CD14-positive monocyte (primary cell): ENCODE measurements around the gene SPTLC2. TPM values are rescaled to one million over a fixed set of nuclear protein-coding genes. Genes with fewer than 3 reads are reported as not detected.

ENCODE experiments used
- DNase-seq, 3 donors: peaks; one replicate each; pipeline ENCODE4 v3.0.0-alpha.2; 2011 to 2022
- H2AFZ ChIP-seq: 2 replicates; pipeline ENCODE4 v1.6.0; 2012; ENCODE audit warnings: mild to moderate bottlenecking, low read depth, low read length, inconsistent platforms; ENCODE audit not compliant: insufficient read depth, poor library complexity, severe bottlenecking
- H3K27ac ChIP-seq, 2 donors: 1 replicate in 1 of 2; 2 replicates in 1 of 2; pipeline ENCODE4 v1.5.1; 2012 to 2013; ENCODE audit warnings: low read length in 2 of 2, control low read depth in 1 of 2, inconsistent platforms in 1 of 2, low read depth in 1 of 2, mild to moderate bottlenecking in 1 of 2
- H3K27me3 ChIP-seq, 2 donors: one replicate each; pipeline versions ENCODE4 v1.6.0 to v1.6.1; 2011 to 2013; ENCODE audit warnings: low read length in 2 of 2; ENCODE audit not compliant: control insufficient read depth in 2 of 2, insufficient read depth in 2 of 2
- H3K36me3 ChIP-seq, 2 donors: replicated peaks in 1 of 2; 1 replicate in 1 of 2; 2 replicates in 1 of 2; pipeline versions ENCODE4 v1.5.1 to v1.6.1; 2012 to 2013; ENCODE audit warnings: low read length in 2 of 2, control low read depth in 1 of 2, inconsistent platforms in 1 of 2, mild to moderate bottlenecking in 1 of 2; ENCODE audit not compliant: insufficient read depth in 2 of 2, control insufficient read depth in 1 of 2
- H3K4me1 ChIP-seq, 2 donors: 1 replicate in 1 of 2; 2 replicates in 1 of 2; pipeline versions ENCODE4 v1.5.1 to v1.6.1; 2012 to 2013; ENCODE audit warnings: low read length in 2 of 2, control low read depth in 1 of 2, inconsistent platforms in 1 of 2, mild to moderate bottlenecking in 1 of 2, moderate library complexity in 1 of 2; ENCODE audit not compliant: insufficient read depth in 2 of 2, control insufficient read depth in 1 of 2
- H3K4me2 ChIP-seq: replicated peaks from 2 replicates; pipeline ENCODE3; 2012; ENCODE audit warnings: low read length, moderate library complexity, mild to moderate bottlenecking; ENCODE audit not compliant: poor library complexity, severe bottlenecking; ENCODE audit errors: extremely low read depth
- H3K4me3 ChIP-seq, 3 experiments: fragments of 200-600 bp in 1 of 3; sonication (generic) in 1 of 3; replicated peaks in 1 of 3; 1 replicate in 2 of 3; 2 replicates in 1 of 3; pipeline ENCODE4 v1.5.1; 2011 to 2013; ENCODE audit warnings: low read length in 3 of 3, mild to moderate bottlenecking in 3 of 3, control low read depth in 2 of 3, low read depth in 2 of 3, inconsistent platforms in 1 of 3, moderate library complexity in 1 of 3
- H3K79me2 ChIP-seq: 2 replicates; pipeline ENCODE4 v1.6.0; 2012; ENCODE audit warnings: mild to moderate bottlenecking, control low read depth, inconsistent platforms, low read length, moderate library complexity; ENCODE audit not compliant: insufficient read depth
- H3K9ac ChIP-seq: 2 replicates; pipeline ENCODE4 v1.6.0; 2017; ENCODE audit warnings: low read length, mild to moderate bottlenecking; ENCODE audit not compliant: insufficient read depth, poor library complexity, severe bottlenecking
- H3K9me3 ChIP-seq, 2 donors: replicated peaks in 1 of 2; 1 replicate in 1 of 2; 2 replicates in 1 of 2; pipeline versions ENCODE4 v1.5.1 to v1.6.1; 2012 to 2013; ENCODE audit warnings: low read length in 2 of 2, control low read depth in 1 of 2; ENCODE audit not compliant: control insufficient read depth in 1 of 2, insufficient read depth in 1 of 2
- H4K20me1 ChIP-seq: 2 replicates; pipeline ENCODE4 v1.6.0; 2012; ENCODE audit warnings: mild to moderate bottlenecking, low read length, control low read depth, moderate library complexity; ENCODE audit not compliant: insufficient read depth
- H3K27ac Mint-ChIP-seq, 7 donors: one replicate each; pipeline ENCODE4 v1.8.0; 2020; ENCODE audit warnings: mild to moderate bottlenecking in 7 of 7, mixed read lengths in 7 of 7, moderate library complexity in 6 of 7, inconsistent platforms in 2 of 7
- H3K27me3 Mint-ChIP-seq, 3 donors: one replicate each; pipeline ENCODE4 v1.8.0; 2021 to 2022; ENCODE audit warnings: low read depth in 3 of 3, mild to moderate bottlenecking in 3 of 3, mixed read lengths in 3 of 3, moderate library complexity in 3 of 3, inconsistent platforms in 1 of 3
- H3K36me3 Mint-ChIP-seq, 2 donors: one replicate each; pipeline ENCODE4 v1.8.0; 2020; ENCODE audit warnings: mixed read lengths in 2 of 2, inconsistent platforms in 1 of 2, mild to moderate bottlenecking in 1 of 2
- H3K4me1 Mint-ChIP-seq: one replicate; pipeline ENCODE4 v1.8.0; 2020; ENCODE audit warnings: mild to moderate bottlenecking, mixed read lengths
- H3K4me3 Mint-ChIP-seq, 2 donors: one replicate each; pipeline ENCODE4 v1.8.0; 2020; ENCODE audit warnings: mild to moderate bottlenecking in 2 of 2, mixed read lengths in 2 of 2, moderate library complexity in 1 of 2
- H3K9me3 Mint-ChIP-seq, 7 donors: one replicate each; pipeline ENCODE4 v1.8.0; 2020 to 2022; ENCODE audit warnings: mixed read lengths in 7 of 7, mild to moderate bottlenecking in 6 of 7, moderate library complexity in 6 of 7, inconsistent platforms in 2 of 7
- CTCF ChIP-seq: fragments of 200-600 bp; IDR thresholded peaks from one replicate; pipeline ENCODE4 v1.8.0; 2022; ENCODE audit warnings: antibody characterized with exemption, mild to moderate bottlenecking
- WGBS: methylation state at CpG from one replicate; pipeline ENCODE4 v1.1.5; 2013; ENCODE audit warnings: missing lambda C conversion rate; ENCODE audit not compliant: insufficient coverage; 5-methylcytosine and 5-hydroxymethylcytosine counted together
- intact Hi-C, 2 donors: fragments of 100-400 bp; cut with micrococcal nuclease; formaldehyde crosslinking; loops; one replicate each; pipeline versions ENCODE4 v1.15.0 to v1.15.1; 2023
- polyA plus RNA-seq, 3 donors: library from polyadenylated mRNA; depleted of rRNA in 1 of 3; unstranded in 2 of 3; stranded (reverse) in 1 of 3; fragments of 300-500 nt in 2 of 3; fragments of >200 nt in 1 of 3; fragmentation: Illumina TruSeq in 2 of 3; gene quantifications; 1 replicate in 2 of 3; 2 replicates in 1 of 3; pipeline ENCODE4 v1.2.3, GENCODE V29; 2012 to 2021

SPTLC2 gene
- polyA plus RNA-seq, 3 donors, result 38.1 to 81.9 (median 73.1) TPM

GRCh38 chr14:77583657-77584056, 32.8 kb downstream of the SPTLC2 start:
- Histone ChIP-seq H3K4me1 (peaks cover 8 to 29% of the 10 kb centered on the region in 2 donors), H3K27ac (no peak overlapping the region), H3K9me3 (no peaks in the 10 kb centered on the region), H3K4me2 (no peak overlapping the region), H3K4me3 (no peak overlapping the region), H3K36me3 (peaks cover 6 to 22% of the 10 kb centered on the region in 2 donors), H3K79me2 (peaks cover 99% of the 10 kb centered on the region), H4K20me1 (peaks cover 74% of the 10 kb centered on the region), H2AFZ (no peak overlapping the region), H3K9ac (no peak overlapping the region), H3K27me3 (no peaks in the 10 kb centered on the region)
- peaks cover 0 to 2% (median 0%) of the 10 kb centered on the region in 3 donors for H3K27me3 Mint-ChIP-seq
- DNase-seq, result no peak
- peak overlapping the region in 1 of 7 donors; percentile 50 for H3K27ac Mint-ChIP-seq
- TF ChIP-seq CTCF, result no peak
- H3K4me1 Mint-ChIP-seq, result peaks cover 44% of the 10 kb centered on the region
- intact Hi-C loops, result no loop called here
- no peaks in the 10 kb centered on the region for H3K9me3 Mint-ChIP-seq
- H3K4me3 Mint-ChIP-seq, result no peak overlapping the region
- WGBS, result no CpG with 5 or more reads among the region's 3 CpGs
- H3K36me3 Mint-ChIP-seq, result peaks cover 25 to 38% of the 10 kb centered on the region in 2 donors

GRCh38 chr14:77582511-77582910, 33.9 kb downstream of the SPTLC2 start:
- H3K4me1 ChIP-seq, result peaks cover 0 to 20% of the 10 kb centered on the region in 2 donors
- no peaks in the 10 kb centered on the region for H3K9me3 ChIP-seq
- Mint-ChIP-seq H3K36me3 (peaks cover 29 to 42% of the 10 kb centered on the region in 2 donors), H3K4me1 (peaks cover 34% of the 10 kb centered on the region), H3K27ac (peak overlapping the region in 6 of 7 donors; percentile 9 to 85 (median 44)), H3K9me3 (no peaks in the 10 kb centered on the region), H3K4me3 (no peak overlapping the region), H3K27me3 (no peaks in the 10 kb centered on the region)
- intact Hi-C loops, result no loop called here
- WGBS, result no CpG with 5 or more reads among the region's 3 CpGs
- peak overlapping the region in 1 of 2 donors; percentile 68 for H3K27ac ChIP-seq
- H2AFZ ChIP-seq, result no peak overlapping the region
- no peak overlapping the region for H3K4me3 ChIP-seq
- peaks cover 85% of the 10 kb centered on the region for H4K20me1 ChIP-seq
- no peak overlapping the region for H3K4me2 ChIP-seq
- H3K36me3 ChIP-seq, result peaks cover 11 to 33% of the 10 kb centered on the region in 2 donors
- TF ChIP-seq CTCF, result no peak
- H3K9ac ChIP-seq, result no peak overlapping the region
- no peak for DNase-seq
- peaks cover 98% of the 10 kb centered on the region for H3K79me2 ChIP-seq
- no peaks in the 10 kb centered on the region for H3K27me3 ChIP-seq
